Measurements from ENCODE around the gene MYO15B.

DNA sequence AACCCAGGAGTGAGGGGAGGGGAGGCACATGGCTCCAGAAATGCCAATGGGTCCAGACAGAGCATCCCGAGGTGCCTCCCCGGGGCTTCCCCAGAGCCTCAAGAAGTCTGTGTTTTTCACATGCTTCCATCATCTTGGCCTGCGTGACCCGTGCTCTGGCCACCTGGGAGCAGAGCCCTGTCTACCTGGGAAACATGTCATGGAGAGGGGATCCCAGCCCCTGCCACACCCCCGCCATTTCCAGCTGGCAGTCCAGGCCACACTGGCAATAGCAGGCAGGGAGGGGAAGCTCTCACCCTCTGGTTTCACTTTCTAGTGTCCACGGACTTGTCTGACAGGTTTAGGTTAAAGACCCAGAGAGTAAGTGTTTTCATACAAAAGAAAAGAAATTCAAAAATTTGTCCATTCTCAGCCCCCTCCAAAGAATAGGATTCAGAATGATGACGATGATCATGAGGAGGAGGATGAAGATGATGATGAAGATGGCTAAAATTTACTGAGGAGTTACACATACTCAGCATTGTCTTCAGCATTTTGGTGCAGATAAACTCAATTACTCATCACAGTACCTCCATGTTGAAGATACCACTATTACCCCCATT is 54.7 kb downstream of the MYO15B start:
- TF ChIP-seq, protein P1, sequence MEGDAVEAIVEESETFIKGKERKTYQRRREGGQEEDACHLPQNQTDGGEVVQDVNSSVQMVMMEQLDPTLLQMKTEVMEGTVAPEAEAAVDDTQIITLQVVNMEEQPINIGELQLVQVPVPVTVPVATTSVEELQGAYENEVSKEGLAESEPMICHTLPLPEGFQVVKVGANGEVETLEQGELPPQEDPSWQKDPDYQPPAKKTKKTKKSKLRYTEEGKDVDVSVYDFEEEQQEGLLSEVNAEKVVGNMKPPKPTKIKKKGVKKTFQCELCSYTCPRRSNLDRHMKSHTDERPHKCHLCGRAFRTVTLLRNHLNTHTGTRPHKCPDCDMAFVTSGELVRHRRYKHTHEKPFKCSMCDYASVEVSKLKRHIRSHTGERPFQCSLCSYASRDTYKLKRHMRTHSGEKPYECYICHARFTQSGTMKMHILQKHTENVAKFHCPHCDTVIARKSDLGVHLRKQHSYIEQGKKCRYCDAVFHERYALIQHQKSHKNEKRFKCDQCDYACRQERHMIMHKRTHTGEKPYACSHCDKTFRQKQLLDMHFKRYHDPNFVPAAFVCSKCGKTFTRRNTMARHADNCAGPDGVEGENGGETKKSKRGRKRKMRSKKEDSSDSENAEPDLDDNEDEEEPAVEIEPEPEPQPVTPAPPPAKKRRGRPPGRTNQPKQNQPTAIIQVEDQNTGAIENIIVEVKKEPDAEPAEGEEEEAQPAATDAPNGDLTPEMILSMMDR (IDR thresholded peaks at IDR 0.05): no peak
- TF ChIP-seq POLR2A (IDR thresholded peaks at IDR 0.05): no peak

Measured in uterus (tissue), 2 donors.